Measurements from ENCODE around the gene P2RX7. TPM values are rescaled to one million over a fixed set of nuclear protein-coding genes. Genes with fewer than 3 reads are reported as not detected.

Gene P2RX7
- polyA plus RNA-seq, 1 donor from 2014 or later, result not detected

DNA sequence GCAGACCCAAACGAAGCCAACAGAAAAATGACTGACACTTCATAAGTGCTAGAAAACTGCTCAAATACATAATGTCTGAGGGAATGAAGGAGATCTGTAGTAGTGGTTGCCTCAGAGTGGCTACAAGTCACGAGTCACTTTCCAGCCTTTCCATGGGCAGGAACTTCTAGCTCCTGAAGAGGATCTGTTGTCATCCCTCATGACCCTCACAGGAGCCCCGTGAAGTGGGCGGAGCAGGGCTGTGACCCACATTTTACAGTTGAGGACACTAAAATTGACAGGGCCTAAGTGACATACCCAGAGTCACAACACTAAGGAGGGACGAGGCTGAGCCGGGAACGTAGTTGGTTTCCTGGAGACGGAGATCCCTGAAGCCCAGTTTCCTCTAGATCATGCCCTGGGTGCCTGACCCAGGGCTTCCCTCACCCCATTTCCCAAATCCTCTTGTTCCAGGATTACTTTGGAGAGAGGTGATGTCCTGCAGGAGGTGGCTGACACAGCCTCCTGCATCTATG, 45.8 kb upstream of the P2RX7 start:
- no peak overlapping the region for H3K27ac ChIP-seq (ENCODE audit: low read length)
- no peaks in the 10 kb centered on the region for H3K27me3 ChIP-seq (ENCODE audit: insufficient read depth, low read depth, low read length)
- H3K36me3 ChIP-seq (ENCODE audit: insufficient read depth, low read length), result no peaks in the 10 kb centered on the region
- H3K79me2 ChIP-seq (replicated peaks; ENCODE audit: insufficient read depth, low read length), result no peaks in the 10 kb centered on the region
- H4K20me1 ChIP-seq (ENCODE audit: insufficient read depth), result no peaks in the 10 kb centered on the region
- no peak overlapping the region for H3K4me3 ChIP-seq (ENCODE audit: low read length)
- no peak overlapping the region for H3K9ac ChIP-seq (ENCODE audit: low read length)
- no peak overlapping the region for H2AFZ ChIP-seq (ENCODE audit: low read depth, low read length)
- no peaks in the 10 kb centered on the region for H3F3A ChIP-seq (ENCODE audit: insufficient read depth, low read length, poor library complexity, severe bottlenecking)
- TF ChIP-seq, protein P1, sequence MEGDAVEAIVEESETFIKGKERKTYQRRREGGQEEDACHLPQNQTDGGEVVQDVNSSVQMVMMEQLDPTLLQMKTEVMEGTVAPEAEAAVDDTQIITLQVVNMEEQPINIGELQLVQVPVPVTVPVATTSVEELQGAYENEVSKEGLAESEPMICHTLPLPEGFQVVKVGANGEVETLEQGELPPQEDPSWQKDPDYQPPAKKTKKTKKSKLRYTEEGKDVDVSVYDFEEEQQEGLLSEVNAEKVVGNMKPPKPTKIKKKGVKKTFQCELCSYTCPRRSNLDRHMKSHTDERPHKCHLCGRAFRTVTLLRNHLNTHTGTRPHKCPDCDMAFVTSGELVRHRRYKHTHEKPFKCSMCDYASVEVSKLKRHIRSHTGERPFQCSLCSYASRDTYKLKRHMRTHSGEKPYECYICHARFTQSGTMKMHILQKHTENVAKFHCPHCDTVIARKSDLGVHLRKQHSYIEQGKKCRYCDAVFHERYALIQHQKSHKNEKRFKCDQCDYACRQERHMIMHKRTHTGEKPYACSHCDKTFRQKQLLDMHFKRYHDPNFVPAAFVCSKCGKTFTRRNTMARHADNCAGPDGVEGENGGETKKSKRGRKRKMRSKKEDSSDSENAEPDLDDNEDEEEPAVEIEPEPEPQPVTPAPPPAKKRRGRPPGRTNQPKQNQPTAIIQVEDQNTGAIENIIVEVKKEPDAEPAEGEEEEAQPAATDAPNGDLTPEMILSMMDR (IDR thresholded peaks at IDR 0.05; ENCODE audit: poor library complexity, severe bottlenecking), result no peak
- TF ChIP-seq, protein P2, sequence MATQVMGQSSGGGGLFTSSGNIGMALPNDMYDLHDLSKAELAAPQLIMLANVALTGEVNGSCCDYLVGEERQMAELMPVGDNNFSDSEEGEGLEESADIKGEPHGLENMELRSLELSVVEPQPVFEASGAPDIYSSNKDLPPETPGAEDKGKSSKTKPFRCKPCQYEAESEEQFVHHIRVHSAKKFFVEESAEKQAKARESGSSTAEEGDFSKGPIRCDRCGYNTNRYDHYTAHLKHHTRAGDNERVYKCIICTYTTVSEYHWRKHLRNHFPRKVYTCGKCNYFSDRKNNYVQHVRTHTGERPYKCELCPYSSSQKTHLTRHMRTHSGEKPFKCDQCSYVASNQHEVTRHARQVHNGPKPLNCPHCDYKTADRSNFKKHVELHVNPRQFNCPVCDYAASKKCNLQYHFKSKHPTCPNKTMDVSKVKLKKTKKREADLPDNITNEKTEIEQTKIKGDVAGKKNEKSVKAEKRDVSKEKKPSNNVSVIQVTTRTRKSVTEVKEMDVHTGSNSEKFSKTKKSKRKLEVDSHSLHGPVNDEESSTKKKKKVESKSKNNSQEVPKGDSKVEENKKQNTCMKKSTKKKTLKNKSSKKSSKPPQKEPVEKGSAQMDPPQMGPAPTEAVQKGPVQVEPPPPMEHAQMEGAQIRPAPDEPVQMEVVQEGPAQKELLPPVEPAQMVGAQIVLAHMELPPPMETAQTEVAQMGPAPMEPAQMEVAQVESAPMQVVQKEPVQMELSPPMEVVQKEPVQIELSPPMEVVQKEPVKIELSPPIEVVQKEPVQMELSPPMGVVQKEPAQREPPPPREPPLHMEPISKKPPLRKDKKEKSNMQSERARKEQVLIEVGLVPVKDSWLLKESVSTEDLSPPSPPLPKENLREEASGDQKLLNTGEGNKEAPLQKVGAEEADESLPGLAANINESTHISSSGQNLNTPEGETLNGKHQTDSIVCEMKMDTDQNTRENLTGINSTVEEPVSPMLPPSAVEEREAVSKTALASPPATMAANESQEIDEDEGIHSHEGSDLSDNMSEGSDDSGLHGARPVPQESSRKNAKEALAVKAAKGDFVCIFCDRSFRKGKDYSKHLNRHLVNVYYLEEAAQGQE (IDR thresholded peaks at IDR 0.05; ENCODE audit: borderline replicate concordance), result no peak
- TF ChIP-seq SMC3 (conservative IDR thresholded peaks at IDR 0.05; ENCODE audit: poor library complexity) (no peak), TAF1 (IDR thresholded peaks at IDR 0.05; ENCODE audit: low read depth) (no peak), RAD21 (conservative IDR thresholded peaks at IDR 0.05) (no peak), EZH2 (IDR thresholded peaks at IDR 0.05; ENCODE audit: borderline replicate concordance, insufficient read depth, low read length, poor library complexity, severe bottlenecking) (no peak), POLR2AphosphoS5 (IDR thresholded peaks at IDR 0.05) (no peak), MXI1 (conservative IDR thresholded peaks at IDR 0.05; ENCODE audit: poor library complexity, severe bottlenecking) (no peak), EP300 (conservative IDR thresholded peaks at IDR 0.05; ENCODE audit: poor library complexity, severe bottlenecking) (no peak)
- no peaks in the 10 kb centered on the region for H3K9me2 ChIP-seq (ENCODE audit: insufficient read depth, low read length)
- no peak overlapping the region for H3K4me2 ChIP-seq (ENCODE audit: low read length)
- H3K9me3 ChIP-seq (ENCODE audit: low read length), result no peaks in the 10 kb centered on the region

- H3K27ac ChIP-seq (ENCODE audit: low read length), result no peak overlapping the region
- no peak overlapping the region for H3K4me3 ChIP-seq (ENCODE audit: low read length)
- no peak for TF ChIP-seq TAF1 (IDR thresholded peaks at IDR 0.05; ENCODE audit: low read depth)
- TF ChIP-seq SMC3 (conservative IDR thresholded peaks at IDR 0.05; ENCODE audit: poor library complexity), result no peak
- TF ChIP-seq, protein P1 (IDR thresholded peaks at IDR 0.05; ENCODE audit: poor library complexity, severe bottlenecking), result no peak
- no peak for TF ChIP-seq POLR2AphosphoS5 (IDR thresholded peaks at IDR 0.05)
- TF ChIP-seq MXI1 (conservative IDR thresholded peaks at IDR 0.05; ENCODE audit: poor library complexity, severe bottlenecking), result no peak
- TF ChIP-seq EZH2 (IDR thresholded peaks at IDR 0.05; ENCODE audit: borderline replicate concordance, insufficient read depth, low read length, poor library complexity, severe bottlenecking), result no peak
- H3K4me2 ChIP-seq (ENCODE audit: low read length), result no peak overlapping the region
- H3F3A ChIP-seq (ENCODE audit: insufficient read depth, low read length, poor library complexity, severe bottlenecking), result no peaks in the 10 kb centered on the region
- H3K36me3 ChIP-seq (ENCODE audit: insufficient read depth, low read length), result no peaks in the 10 kb centered on the region
- no peak overlapping the region for H2AFZ ChIP-seq (ENCODE audit: low read depth, low read length)
- H3K9ac ChIP-seq (ENCODE audit: low read length), result no peak overlapping the region
- H3K27me3 ChIP-seq (ENCODE audit: insufficient read depth, low read depth, low read length), result no peaks in the 10 kb centered on the region
- H4K20me1 ChIP-seq (ENCODE audit: insufficient read depth), result no peaks in the 10 kb centered on the region
- H3K79me2 ChIP-seq (replicated peaks; ENCODE audit: insufficient read depth, low read length), result no peaks in the 10 kb centered on the region
- no peaks in the 10 kb centered on the region for H3K9me3 ChIP-seq (ENCODE audit: low read length)
- no peaks in the 10 kb centered on the region for H3K9me2 ChIP-seq (ENCODE audit: insufficient read depth, low read length)
Measured at GRCh38 chr12:121087467-121088194, 45.0 kb upstream of the P2RX7 start.
